HCT116 (cell line): Measurements from ENCODE around the gene PHKG2.

Experiments
- CTCF ChIP-seq, 3 experiments: fragments of 200-600 bp in 1 of 3; sonication (generic) in 1 of 3; IDR thresholded peaks in 2 of 3; conservative IDR thresholded peaks in 1 of 3; 2 replicates each; pipeline ENCODE4 v1.5.1; 2012 to 2017; ENCODE audit warnings: low read depth in 2 of 3, low read length in 2 of 3, antibody characterized with exemption in 1 of 3, borderline replicate concordance in 1 of 3, control low read depth in 1 of 3, mild to moderate bottlenecking in 1 of 3, mixed read lengths in 1 of 3, mixed run types in 1 of 3, moderate library complexity in 1 of 3; ENCODE audit not compliant: insufficient read depth in 1 of 3
- ELF1 ChIP-seq: IDR thresholded peaks from 2 replicates; pipeline ENCODE4 v1.6.1; 2012; ENCODE audit warnings: low read depth, borderline replicate concordance
- EZH2 ChIP-seq: fragments of 200-600 bp; sonication (generic); IDR thresholded peaks from 2 replicates; pipeline ENCODE4 v1.6.1; 2017; ENCODE audit warnings: antibody characterized with exemption, mixed run types
- EZH2phosphoT487 ChIP-seq: fragments of 200-600 bp; IDR thresholded peaks from 2 replicates; pipeline ENCODE4 v1.6.1; 2018; ENCODE audit warnings: antibody characterized with exemption, borderline replicate concordance
- MAX ChIP-seq: IDR thresholded peaks from 2 replicates; pipeline ENCODE4 v1.6.1; 2012
- POLR2A ChIP-seq: IDR thresholded peaks from 2 replicates; pipeline ENCODE4 v1.7.0; 2011; ENCODE audit warnings: borderline replicate concordance; ENCODE audit not compliant: insufficient read depth, insufficient read length; ENCODE audit errors: extremely low read depth
- POLR2AphosphoS5 ChIP-seq: IDR thresholded peaks from 2 replicates; pipeline ENCODE4 v1.6.1; 2011; ENCODE audit warnings: mild to moderate bottlenecking, low read depth, low read length, moderate library complexity
- RAD21 ChIP-seq: IDR thresholded peaks from 2 replicates; pipeline ENCODE4 v1.6.1; 2012; ENCODE audit warnings: low read depth, mild to moderate bottlenecking
- REST ChIP-seq: IDR thresholded peaks from 2 replicates; pipeline ENCODE4 v1.6.1; 2012; ENCODE audit warnings: low read depth
- SIN3A ChIP-seq: IDR thresholded peaks from 2 replicates; pipeline ENCODE4 v1.6.1; 2012; ENCODE audit warnings: low read depth
- SP1 ChIP-seq: IDR thresholded peaks from 2 replicates; pipeline ENCODE4 v1.6.1; 2012; ENCODE audit warnings: low read depth
- YY1 ChIP-seq: IDR thresholded peaks from 2 replicates; pipeline ENCODE4 v1.6.1; 2011; ENCODE audit warnings: low read length, low read depth, moderate library complexity, mild to moderate bottlenecking; ENCODE audit not compliant: insufficient replicate concordance; ENCODE audit errors: extremely low read depth
- ZNF274 ChIP-seq: fragments of 200-500 bp; sonication (Bioruptor generic); IDR thresholded peaks from 2 replicates; pipeline ENCODE4 v1.6.1; 2014; ENCODE audit warnings: mild to moderate bottlenecking, low read depth, low read length, inconsistent platforms

GRCh38 chr16:30783280-30784109 is 35.3 kb downstream of the PHKG2 start:
- TF ChIP-seq POLR2AphosphoS5: no peak
- no peak for TF ChIP-seq CTCF (IDR thresholded peaks at IDR 0.05 in 2 of 3, conservative IDR thresholded peaks at IDR 0.05 in 1 of 3; ENCODE audit: borderline replicate concordance in 1 of 3, insufficient read depth in 1 of 3, low read depth in 2 of 3, low read length in 2 of 3)
- no peak for TF ChIP-seq ELF1
- TF ChIP-seq RAD21: no peak
- TF ChIP-seq POLR2A: no peak
- no peak for TF ChIP-seq EZH2
- TF ChIP-seq EZH2phosphoT487: no peak
- TF ChIP-seq REST: no peak
- no peak for TF ChIP-seq YY1
- TF ChIP-seq MAX: no peak
- TF ChIP-seq SP1: no peak
- no peak for TF ChIP-seq SIN3A
- no peak for TF ChIP-seq ZNF274
